ENCODE data around the gene AK9.

The AK9 gene

GRCh38 chr6:109455437-109456110, 235.4 kb downstream of the AK9 start, which contains the start of gene MICAL1:
TSS of gene MICAL1 (minus strand) at chr6:109455772. CDS start at chr6:109454196, 1,576 bp downstream.
- DNase-seq: peak; percentile 86

DNA sequence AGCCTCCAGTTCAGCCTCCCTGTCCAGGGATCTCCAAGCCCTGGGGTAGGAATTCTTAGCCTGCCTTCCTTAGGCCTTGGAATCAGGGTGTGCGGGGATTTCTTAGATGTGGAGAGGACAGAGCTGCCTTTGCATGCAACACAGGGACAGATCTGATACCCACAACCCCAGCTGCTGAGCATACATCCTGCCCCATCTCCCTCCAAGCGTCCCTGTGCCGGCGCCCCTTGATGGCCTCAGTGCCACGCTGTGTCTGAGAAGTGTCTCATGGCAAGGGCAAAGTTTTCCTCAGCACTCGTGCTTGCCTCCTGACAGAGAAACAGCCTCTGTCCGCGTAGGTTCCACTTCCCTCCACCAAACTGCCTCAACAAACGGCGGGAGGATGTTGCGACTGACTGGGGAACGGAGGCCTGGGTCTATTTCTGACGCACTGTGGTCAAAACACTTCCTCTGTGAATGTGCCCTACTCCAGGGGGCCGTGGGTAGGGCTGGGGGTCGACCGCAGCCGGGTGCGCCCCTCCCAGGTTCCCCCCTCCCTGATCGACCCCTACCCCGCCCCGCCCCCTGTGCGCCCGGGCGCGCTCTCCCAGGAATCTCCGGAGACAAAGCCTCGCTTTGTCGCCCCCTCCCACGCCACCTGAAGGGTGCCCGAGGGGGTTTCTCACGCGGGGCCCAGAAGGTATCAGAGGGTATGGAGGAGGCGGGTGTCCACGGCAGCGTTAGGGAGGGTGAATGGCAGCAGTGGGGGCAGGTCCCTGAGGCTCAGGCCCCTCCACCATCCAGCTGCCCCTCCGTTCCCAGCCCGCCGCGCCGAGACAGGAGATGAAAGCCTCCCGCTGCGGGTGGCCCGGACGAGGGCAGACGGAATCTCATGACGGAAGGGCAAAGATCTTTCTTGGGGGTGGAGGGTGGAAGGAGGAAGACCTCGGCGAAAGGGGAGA, 236.2 kb downstream of the AK9 start:
- peak; percentile 87 for DNase-seq

- no peak for DNase-seq
Observed at GRCh38 chr6:109453594-109454495, 237.2 kb downstream of the AK9 start.

DNA sequence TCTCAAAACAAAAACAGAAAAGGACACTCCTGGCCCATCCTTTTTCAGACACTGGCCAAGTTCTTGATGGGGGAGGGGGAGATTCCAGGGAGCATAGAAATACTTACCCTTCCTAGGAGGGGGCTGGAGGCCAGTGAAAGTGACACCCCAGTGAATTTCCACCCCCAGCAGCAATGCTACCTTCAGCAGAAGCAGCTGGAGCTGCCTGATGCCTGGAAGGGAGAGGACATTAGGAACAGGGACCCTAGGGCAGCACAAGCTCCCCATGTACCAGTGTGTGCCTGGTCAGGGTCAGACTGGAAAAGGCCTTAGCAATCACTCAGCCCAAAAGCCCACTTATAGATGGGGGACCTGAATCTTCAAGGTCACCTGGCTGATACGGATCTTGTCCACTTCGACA, 237.8 kb downstream of the AK9 start:
- DNase-seq: no peak

DNA sequence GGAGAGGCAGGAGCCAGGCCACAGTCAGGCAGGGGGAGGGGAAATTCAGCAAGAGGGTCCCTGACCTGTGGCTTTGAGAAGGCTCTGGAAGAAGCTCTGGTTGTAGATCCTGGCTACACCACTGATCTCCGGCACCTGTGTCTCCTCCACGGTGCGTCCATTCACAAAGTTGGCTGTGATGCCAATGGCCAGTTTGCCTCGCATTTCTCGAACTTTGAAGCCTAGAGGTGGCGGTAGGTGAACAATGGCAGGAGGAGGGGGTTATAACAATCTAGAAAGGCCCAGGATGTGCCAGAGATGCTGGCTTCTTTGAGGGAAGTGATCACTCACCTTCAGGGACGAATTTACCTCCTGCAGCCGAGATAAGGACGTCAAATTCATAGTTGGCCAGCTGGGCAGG, 238.8 kb downstream of the AK9 start:
- DNase-seq: no peak

- no peak for DNase-seq
Observed at GRCh38 chr6:109451376-109451775, 239.6 kb downstream of the AK9 start.

- DNase-seq: no peak
Observed at GRCh38 chr6:109450801-109451200, 240.2 kb downstream of the AK9 start.

DNA sequence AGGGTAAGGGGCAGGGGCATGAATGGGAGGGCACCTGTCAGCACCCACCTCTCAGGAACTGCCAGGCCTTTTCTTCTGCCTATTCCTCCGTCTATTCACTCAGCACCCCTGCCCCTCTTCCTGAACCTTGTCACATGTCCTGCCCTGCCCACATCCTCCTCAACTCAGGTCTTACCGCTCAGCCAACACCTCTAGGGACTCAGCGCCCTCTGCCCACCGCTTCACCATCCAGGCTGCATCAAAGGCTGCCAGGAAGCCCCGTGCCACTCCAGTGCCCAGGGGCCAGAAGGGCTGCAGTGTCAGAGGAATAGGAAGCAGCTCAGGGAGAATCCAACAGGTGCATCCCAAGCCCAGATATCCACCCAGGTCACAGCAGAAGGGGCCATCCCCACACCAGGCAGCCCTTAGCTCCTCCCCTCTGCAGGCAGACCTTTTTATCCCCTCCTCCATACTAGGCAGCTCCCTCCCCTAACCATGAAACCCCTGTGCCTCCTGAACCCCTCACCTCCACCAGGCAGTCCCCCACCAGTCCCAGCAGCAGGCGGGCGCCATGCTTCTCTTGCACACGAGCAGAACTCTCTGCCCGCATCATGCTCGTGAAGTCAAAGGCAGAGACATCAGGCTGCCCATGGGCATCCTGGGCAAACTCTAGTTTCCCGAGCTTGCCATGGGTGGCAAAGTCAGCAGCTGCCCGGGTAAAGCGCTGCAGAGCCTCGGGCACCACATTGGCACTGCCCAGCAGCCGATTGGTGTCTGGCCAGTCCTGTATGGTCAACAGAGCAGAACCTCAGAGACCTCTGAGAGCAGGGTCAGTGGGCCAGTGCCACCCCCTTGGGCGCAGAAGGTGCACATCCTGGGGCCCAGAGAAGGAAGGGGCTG, 241.0 kb downstream of the AK9 start:
- no peak for DNase-seq

- no peak for DNase-seq
Observed at GRCh38 chr6:109449064-109449794, 241.8 kb downstream of the AK9 start.

- no peak for DNase-seq
Observed at GRCh38 chr6:109448615-109449014, 242.4 kb downstream of the AK9 start.

DNA sequence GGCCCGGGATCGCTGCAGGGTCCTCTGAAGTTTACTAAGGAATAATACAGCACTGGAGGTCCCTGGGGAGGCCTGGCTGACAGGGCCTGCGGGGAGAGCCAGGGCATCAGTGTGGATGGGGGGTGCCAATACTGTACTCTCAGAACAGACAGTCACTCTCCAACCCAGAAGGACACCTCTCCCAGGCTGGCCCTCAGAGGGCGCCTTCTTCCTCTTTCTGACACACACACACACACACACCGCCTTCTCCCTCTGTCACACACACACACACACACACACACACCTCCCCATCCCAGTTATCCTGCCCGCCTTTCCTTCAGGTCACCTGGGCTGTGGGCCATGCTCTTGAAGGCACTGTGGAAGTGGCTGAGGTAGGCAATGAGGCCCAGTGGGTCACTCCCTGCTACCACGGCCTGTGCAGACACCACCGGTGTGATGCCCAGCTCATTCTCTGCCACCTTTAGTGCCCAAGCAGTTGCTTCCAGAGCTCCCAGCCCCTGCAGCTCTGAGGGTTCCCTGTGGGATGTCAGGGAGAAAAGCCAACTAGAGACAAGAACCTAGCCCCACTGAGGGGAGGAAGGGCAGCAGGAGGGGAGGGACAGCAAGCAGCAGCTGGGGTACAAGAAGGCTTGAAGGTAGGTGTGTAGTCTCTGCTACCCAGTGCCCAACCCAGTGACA, 243.0 kb downstream of the AK9 start:
- DNase-seq: no peak

- DNase-seq: no peak
Observed at GRCh38 chr6:109447087-109447486, 243.9 kb downstream of the AK9 start.

GRCh38 chr6:109446541-109446940, 244.5 kb downstream of the AK9 start:
- DNase-seq: no peak

GRCh38 chr6:109446072-109446471, 244.9 kb downstream of the AK9 start:
- DNase-seq: no peak

DNA sequence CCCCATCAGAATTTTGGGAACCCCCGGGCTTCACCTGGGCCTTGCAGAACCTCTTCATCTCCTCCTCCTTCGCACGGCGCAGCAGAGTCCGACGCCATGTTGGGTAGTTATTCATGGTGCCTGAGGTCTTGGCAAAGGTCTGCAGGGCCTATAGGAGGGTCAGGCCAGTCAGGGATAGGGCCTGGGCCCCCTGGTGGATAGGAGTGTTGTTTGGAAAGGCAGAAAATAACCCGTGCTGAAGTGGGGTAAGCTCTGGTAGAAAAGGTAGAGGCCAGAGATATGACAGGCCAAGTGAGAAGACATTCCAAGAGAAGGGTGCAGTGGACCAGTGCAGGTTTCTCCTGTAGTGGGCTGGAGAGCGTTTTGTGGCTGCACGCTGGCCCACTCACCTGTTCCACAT, 245.6 kb downstream of the AK9 start:
- no peak for DNase-seq

- no peak for DNase-seq
Observed at GRCh38 chr6:109443425-109443950, 247.5 kb downstream of the AK9 start.
